Neuronal stem cell (in vitro differentiated cells): ENCODE measurements around the gene P2RX3.

ENCODE experiments used
- DNase-seq: peaks from one replicate; pipeline ENCODE4 v3.0.0-alpha.2; 2013; ENCODE audit warnings: low spot score
- H2AFZ ChIP-seq: one replicate; pipeline ENCODE4 v1.6.1; 2013; ENCODE audit warnings: mild to moderate bottlenecking, low read length, inconsistent platforms
- H2AK5ac ChIP-seq: 2 replicates; pipeline ENCODE4 v1.6.1; 2013; ENCODE audit warnings: low read depth, mild to moderate bottlenecking, inconsistent platforms, low read length, moderate library complexity, mixed read lengths
- H2BK120ac ChIP-seq: 2 replicates; pipeline ENCODE4 v1.6.1; 2013; ENCODE audit warnings: low read depth, mild to moderate bottlenecking, inconsistent platforms, low read length, moderate library complexity, mixed read lengths
- H2BK12ac ChIP-seq: one replicate; pipeline ENCODE4 v1.6.1; 2013; ENCODE audit warnings: low read length, inconsistent platforms
- H2BK15ac ChIP-seq: 2 replicates; pipeline ENCODE4 v1.6.1; 2013; ENCODE audit warnings: mild to moderate bottlenecking, low read length, inconsistent platforms, mixed read lengths
- H2BK5ac ChIP-seq: one replicate; pipeline ENCODE4 v1.6.1; 2013; ENCODE audit warnings: inconsistent platforms, mild to moderate bottlenecking, low read length, moderate library complexity
- H3K14ac ChIP-seq: one replicate; pipeline ENCODE4 v1.6.1; 2013; ENCODE audit warnings: low read length, inconsistent platforms
- H3K18ac ChIP-seq: 2 replicates; pipeline ENCODE4 v1.6.1; 2013; ENCODE audit warnings: low read length, inconsistent platforms
- H3K23ac ChIP-seq: 2 replicates; pipeline ENCODE4 v1.6.1; 2013; ENCODE audit warnings: low read depth, mild to moderate bottlenecking, mixed read lengths, low read length, inconsistent platforms; ENCODE audit not compliant: poor library complexity
- H3K27ac ChIP-seq: replicated peaks from 3 replicates; pipeline ENCODE4 v1.5.1; 2013; ENCODE audit warnings: low read length, inconsistent platforms
- H3K27me3 ChIP-seq, 3 experiments: 2 replicates each; pipeline ENCODE4 v1.6.1; 2013; ENCODE audit warnings: low read length in 3 of 3, mild to moderate bottlenecking in 2 of 3, inconsistent platforms in 1 of 3, low read depth in 1 of 3, mixed read lengths in 1 of 3, moderate library complexity in 1 of 3; ENCODE audit not compliant: control insufficient read depth in 3 of 3, insufficient read depth in 3 of 3
- H3K36me3 ChIP-seq, 2 donors: replicated peaks in 1 of 2; 2 replicates each; pipeline ENCODE4 v1.6.1; 2013; ENCODE audit warnings: low read length in 2 of 2; ENCODE audit not compliant: control insufficient read depth in 2 of 2, insufficient read depth in 2 of 2
- H3K4ac ChIP-seq: 2 replicates; pipeline ENCODE4 v1.6.1; 2013; ENCODE audit warnings: inconsistent platforms, mild to moderate bottlenecking, low read length, moderate library complexity
- H3K4me1 ChIP-seq, 2 donors: 1 replicate in 1 of 2; 2 replicates in 1 of 2; pipeline ENCODE4 v1.6.1; 2013; ENCODE audit warnings: low read length in 2 of 2, low read depth in 1 of 2; ENCODE audit not compliant: control insufficient read depth in 2 of 2, insufficient read depth in 1 of 2
- H3K4me2 ChIP-seq: one replicate; pipeline ENCODE4 v1.6.1; 2013; ENCODE audit warnings: mild to moderate bottlenecking, low read length, inconsistent platforms; ENCODE audit not compliant: insufficient read depth, poor library complexity, severe bottlenecking
- H3K4me3 ChIP-seq, 2 donors: 2 replicates each; pipeline ENCODE4 v1.5.1; 2013; ENCODE audit warnings: low read length in 2 of 2, mild to moderate bottlenecking in 2 of 2, inconsistent platforms in 1 of 2, moderate library complexity in 1 of 2
- H3K79me1 ChIP-seq: one replicate; pipeline ENCODE4 v1.6.1; 2013; ENCODE audit warnings: low read depth, mild to moderate bottlenecking, inconsistent platforms, low read length, moderate library complexity
- H3K9ac ChIP-seq: one replicate; pipeline ENCODE4 v1.6.1; 2013; ENCODE audit warnings: mild to moderate bottlenecking, low read depth, low read length, inconsistent platforms; ENCODE audit not compliant: poor library complexity
- H3K9me3 ChIP-seq, 2 donors: replicated peaks in 1 of 2; 2 replicates each; pipeline versions ENCODE3 to v1.6.1; 2013; ENCODE audit warnings: low read length in 2 of 2, mild to moderate bottlenecking in 2 of 2, inconsistent platforms in 1 of 2, low read depth in 1 of 2, mixed read lengths in 1 of 2, moderate library complexity in 1 of 2; ENCODE audit not compliant: control insufficient read depth in 2 of 2, insufficient read depth in 1 of 2
- H4K8ac ChIP-seq: one replicate; pipeline ENCODE4 v1.6.1; 2013; ENCODE audit warnings: low read depth, mild to moderate bottlenecking, inconsistent platforms, low read length, moderate library complexity
- H4K91ac ChIP-seq: one replicate; pipeline ENCODE4 v1.6.1; 2013; ENCODE audit warnings: low read length, low read depth, mild to moderate bottlenecking, inconsistent platforms; ENCODE audit not compliant: poor library complexity
- WGBS, 2 donors: extraction: QIAGEN DNeasy Blood & Tissue Kit; methylation state at CpG; one replicate each; pipeline ENCODE4 v1.1.7; 2013; ENCODE audit warnings: missing lambda C conversion rate in 2 of 2, mixed read lengths in 1 of 2; ENCODE audit not compliant: insufficient read length in 2 of 2, insufficient replicate concordance in 1 of 2; ENCODE audit errors: extremely low coverage in 2 of 2; 5-methylcytosine and 5-hydroxymethylcytosine counted together

The P2RX3 gene

GRCh38 chr11:57344826-57345225, 6.7 kb downstream of the P2RX3 start:
- no peak overlapping the region for H3K4me2 ChIP-seq
- H3K9ac ChIP-seq: no peak overlapping the region
- no peak overlapping the region for H3K27ac ChIP-seq
- peaks cover 13 to 15% of the 10 kb centered on the region in 2 donors for H3K4me1 ChIP-seq
- no peak for DNase-seq
- no peak overlapping the region for H3K4ac ChIP-seq
- H3K23ac ChIP-seq: no peak overlapping the region
- H3K79me1 ChIP-seq: no peaks in the 10 kb centered on the region
- peaks cover 0 to 12% (median 0%) of the 10 kb centered on the region in 3 experiments for H3K27me3 ChIP-seq
- WGBS, 2 donors: no CpG with 5 or more reads among the region's 10 CpGs
- no peak overlapping the region for H2BK5ac ChIP-seq
- no peak overlapping the region for H3K4me3 ChIP-seq
- no peak overlapping the region for H2BK120ac ChIP-seq
- no peak overlapping the region for H2AK5ac ChIP-seq
- no peak overlapping the region for H4K91ac ChIP-seq
- H3K36me3 ChIP-seq: no peaks in the 10 kb centered on the region
- no peak overlapping the region for H3K18ac ChIP-seq
- H3K9me3 ChIP-seq: no peaks in the 10 kb centered on the region
- H3K14ac ChIP-seq: no peak overlapping the region
- peak overlapping the region; percentile 91 for H2AFZ ChIP-seq
- no peak overlapping the region for H2BK15ac ChIP-seq
- no peak overlapping the region for H2BK12ac ChIP-seq
- H4K8ac ChIP-seq: no peak overlapping the region

GRCh38 chr11:57345555-57346211, 7.5 kb downstream of the P2RX3 start:
- peak; percentile 68 for DNase-seq
- H3K79me1 ChIP-seq: no peaks in the 10 kb centered on the region

GRCh38 chr11:57347336-57347735, 9.2 kb downstream of the P2RX3 start:
- peak overlapping the region; percentile 59 for H2BK12ac ChIP-seq
- no peak overlapping the region for H3K27ac ChIP-seq
- peaks cover 6 to 12% of the 10 kb centered on the region in 2 donors for H3K4me1 ChIP-seq
- no peak overlapping the region for H3K9ac ChIP-seq
- no CpG with 5 or more reads among the region's 9 CpGs for WGBS, 2 donors
- peaks cover 0 to 8% of the 10 kb centered on the region in 2 donors for H3K9me3 ChIP-seq
- no peak overlapping the region for H2BK5ac ChIP-seq
- H3K23ac ChIP-seq: no peak overlapping the region
- no peak overlapping the region for H3K18ac ChIP-seq
- H3K79me1 ChIP-seq: no peaks in the 10 kb centered on the region
- H2BK15ac ChIP-seq: no peak overlapping the region
- H3K4me3 ChIP-seq: no peak overlapping the region
- no peak overlapping the region for H3K4me2 ChIP-seq
- H3K14ac ChIP-seq: no peak overlapping the region
- H3K36me3 ChIP-seq: no peaks in the 10 kb centered on the region
- H2BK120ac ChIP-seq: no peak overlapping the region
- no peak overlapping the region for H3K4ac ChIP-seq
- no peak overlapping the region for H2AFZ ChIP-seq
- H2AK5ac ChIP-seq: no peak overlapping the region
- H4K8ac ChIP-seq: no peak overlapping the region
- peaks cover 0 to 12% (median 0%) of the 10 kb centered on the region in 3 experiments for H3K27me3 ChIP-seq
- DNase-seq: no peak
- no peak overlapping the region for H4K91ac ChIP-seq

More at GRCh38 chr11:57345555-57346211, 7.5 kb downstream of the P2RX3 start:
- H3K23ac ChIP-seq: no peak overlapping the region
- no peak overlapping the region for H3K18ac ChIP-seq
- no peak overlapping the region for H2BK12ac ChIP-seq
- H3K4me1 ChIP-seq: peaks cover 6 to 12% of the 10 kb centered on the region in 2 donors
- H3K4ac ChIP-seq: no peak overlapping the region
- peaks cover 0 to 1% of the 10 kb centered on the region in 2 donors for H3K9me3 ChIP-seq
- no peak overlapping the region for H2BK15ac ChIP-seq
- no peak overlapping the region for H3K27ac ChIP-seq
- no CpG with 5 or more reads among the region's 11 CpGs for WGBS, 2 donors
- H2AFZ ChIP-seq: peak overlapping the region; percentile 91
- no peak overlapping the region for H4K91ac ChIP-seq
- no peak overlapping the region for H3K4me2 ChIP-seq
- no peak overlapping the region for H2BK120ac ChIP-seq
- no peaks in the 10 kb centered on the region for H3K36me3 ChIP-seq
- H2BK5ac ChIP-seq: no peak overlapping the region
- H3K27me3 ChIP-seq: peaks cover 0 to 12% (median 0%) of the 10 kb centered on the region in 3 experiments
- no peak overlapping the region for H3K4me3 ChIP-seq
- no peak overlapping the region for H4K8ac ChIP-seq
- H2AK5ac ChIP-seq: no peak overlapping the region
- no peak overlapping the region for H3K14ac ChIP-seq
- H3K9ac ChIP-seq: no peak overlapping the region

- peaks cover 10 to 17% of the 10 kb centered on the region in 2 donors for H3K4me1 ChIP-seq
- H3K36me3 ChIP-seq: no peaks in the 10 kb centered on the region
- no peak for DNase-seq
- H3K23ac ChIP-seq: peak overlapping the region; percentile 27
- H4K91ac ChIP-seq: no peak overlapping the region
- no peak overlapping the region for H2BK15ac ChIP-seq
- peak overlapping the region; percentile 51 for H2BK12ac ChIP-seq
- H3K79me1 ChIP-seq: no peaks in the 10 kb centered on the region
- no peak overlapping the region for H2AK5ac ChIP-seq
- no peak overlapping the region for H3K9ac ChIP-seq
- no CpG with 5 or more reads among the region's 7 CpGs for WGBS, 2 donors
- no peak overlapping the region for H3K14ac ChIP-seq
- no peak overlapping the region for H4K8ac ChIP-seq
- no peak overlapping the region for H3K4ac ChIP-seq
- H3K4me2 ChIP-seq: no peak overlapping the region
- H3K27ac ChIP-seq: no peak overlapping the region
- H3K9me3 ChIP-seq: peaks cover 0 to 8% of the 10 kb centered on the region in 2 donors
- H3K4me3 ChIP-seq: no peak overlapping the region
- peak overlapping the region; percentile 13 for H2AFZ ChIP-seq
- no peak overlapping the region for H2BK5ac ChIP-seq
- no peak overlapping the region for H3K18ac ChIP-seq
- H3K27me3 ChIP-seq: peaks cover 0 to 12% (median 0%) of the 10 kb centered on the region in 3 experiments
- no peak overlapping the region for H2BK120ac ChIP-seq
Measured at GRCh38 chr11:57348052-57348451, 9.9 kb downstream of the P2RX3 start.
